Muscle of back (tissue), 11 donors: ENCODE data around the gene LSMEM2. TPM values are rescaled to one million over a fixed set of nuclear protein-coding genes. Genes with fewer than 3 reads are reported as not detected.
"Not testable (repeated sequence)": the region's sequence is repeated elsewhere in the genome, so short reads cannot be mapped to it uniquely, and the experiment has no call there.

Source experiments
- DNase-seq, 3 donors: peaks; one replicate each; pipeline versions ENCODE4 v3.0.0 to v3.0.0-alpha.2; 2013
- polyA plus RNA-seq, 10 donors: library from polyadenylated mRNA; unstranded; fragments of 120-200 nt; gene quantifications; one replicate each; pipeline ENCODE4 v1.2.1, GENCODE V29; 2013; ENCODE audit not compliant: insufficient read length in 10 of 10

LSMEM2 gene
- polyA plus RNA-seq, 10 donors = 13.8 to 39.2 (median 30.1) TPM

- DNase-seq = peak in 1 of 3 donors; percentile 25
Measured at GRCh38 chr3:50297384-50297775, 18.5 kb downstream of the LSMEM2 start.

DNA sequence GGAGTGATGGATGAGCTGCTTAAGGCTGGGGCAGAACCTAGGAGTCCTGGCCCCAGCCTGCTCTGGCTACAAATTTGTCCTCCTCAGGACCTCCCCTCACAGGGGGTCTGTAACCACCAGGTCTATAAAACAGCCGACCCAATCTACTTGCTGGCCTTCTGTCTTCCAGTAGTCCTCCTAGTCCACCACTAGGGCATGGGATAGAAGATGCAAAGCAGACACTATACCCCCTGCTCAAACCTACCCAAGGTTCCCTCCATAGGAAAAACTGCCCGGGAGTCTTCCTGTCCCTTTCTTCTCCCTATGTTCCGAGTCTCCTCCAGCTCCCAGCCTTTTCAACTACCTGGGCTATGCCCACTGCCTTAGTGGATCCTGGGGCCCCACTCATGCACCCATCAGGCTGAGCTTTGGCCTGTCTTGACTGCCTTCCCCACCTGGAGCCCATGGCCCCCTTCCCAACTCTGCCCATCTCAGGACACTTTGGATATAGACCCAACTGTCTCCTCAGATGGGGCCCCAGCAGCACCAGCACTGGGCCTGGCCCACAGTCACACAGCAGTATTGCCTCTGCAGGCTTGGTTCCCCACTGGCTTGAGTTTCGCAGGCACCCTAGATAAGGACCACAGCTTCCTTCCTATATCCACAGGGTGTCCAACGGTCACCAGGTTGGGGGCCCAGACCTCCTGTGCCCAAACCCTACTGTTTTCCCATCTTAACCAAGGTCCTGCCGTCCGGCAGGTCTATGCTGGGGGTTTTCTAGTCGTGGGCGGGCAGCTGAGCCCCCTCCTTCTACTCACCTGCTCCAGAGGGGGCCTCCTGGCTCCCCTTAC is 19.2 kb downstream of the LSMEM2 start:
- DNase-seq = peak in 1 of 3 donors; percentile 24

DNA sequence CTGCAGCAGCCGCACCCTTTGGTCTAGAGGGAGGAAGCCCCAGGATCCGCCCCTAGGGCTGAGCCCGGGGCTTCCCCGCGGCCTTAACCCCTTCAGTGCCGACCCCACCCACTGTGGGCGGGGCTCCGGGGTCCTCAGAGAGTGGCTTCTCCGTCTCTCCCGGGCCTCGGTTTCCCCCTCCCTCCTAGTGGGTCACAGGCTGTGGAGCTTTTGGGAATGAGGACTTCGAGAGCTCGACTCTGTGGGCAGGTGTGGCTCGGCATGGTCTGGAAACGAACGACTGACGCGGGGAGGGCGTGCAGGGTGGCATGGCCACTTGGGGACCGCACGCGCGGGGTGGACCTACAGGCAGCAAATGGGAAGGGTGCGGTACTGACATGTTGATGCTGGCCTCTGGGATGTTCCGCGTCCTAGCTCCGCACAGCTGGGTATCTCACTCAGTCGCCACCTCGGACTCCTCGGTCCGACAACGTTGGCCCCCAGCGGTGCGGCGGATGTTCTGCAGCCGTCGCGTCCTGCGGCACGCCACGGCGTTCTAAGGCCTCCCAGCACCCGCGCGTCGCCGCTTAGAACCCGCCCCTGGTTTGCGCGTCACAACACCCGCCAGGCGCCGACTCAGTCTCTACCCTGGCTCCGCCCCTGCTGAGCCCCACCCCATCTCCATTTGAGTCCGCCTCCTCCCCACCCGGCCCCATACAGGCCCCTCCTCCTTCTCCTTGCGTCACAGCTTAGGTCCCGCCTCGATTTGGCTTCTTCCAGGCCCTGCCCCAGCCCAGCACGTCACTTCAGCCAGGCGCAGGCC is 20.1 kb downstream of the LSMEM2 start, which contains the start of the genes HYAL3 and NAA80:
HYAL3 (minus strand) TSS at position 570 of the 802 bp plus-strand sequence. CDS start 3,803 bp downstream, outside the sequence.
NAA80 (minus strand) TSS at position 570 of the 802 bp plus-strand sequence. CDS start 1,942 bp downstream, outside the sequence.
- DNase-seq = peak; percentile 99 to 100 (median 100)

DNA sequence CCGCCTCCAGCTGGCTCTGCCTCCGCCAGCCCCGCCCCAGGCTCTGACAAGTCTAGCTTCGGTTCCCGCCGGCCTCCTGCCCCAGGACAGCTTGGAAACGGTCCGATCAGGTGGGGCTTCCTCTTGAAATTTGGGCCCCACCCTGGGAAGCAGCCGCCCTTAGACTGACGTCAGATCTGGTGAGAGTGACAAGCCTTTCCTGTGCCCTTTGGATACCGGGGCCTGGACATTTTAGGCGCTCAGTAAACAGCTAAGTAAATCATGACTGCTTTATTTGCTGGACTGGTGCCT is 20.7 kb downstream of the LSMEM2 start:
- DNase-seq = no peak

GRCh38 chr3:50299929-50300680 is 21.2 kb downstream of the LSMEM2 start:
- DNase-seq = peak in 1 of 3 donors; percentile 69

DNA sequence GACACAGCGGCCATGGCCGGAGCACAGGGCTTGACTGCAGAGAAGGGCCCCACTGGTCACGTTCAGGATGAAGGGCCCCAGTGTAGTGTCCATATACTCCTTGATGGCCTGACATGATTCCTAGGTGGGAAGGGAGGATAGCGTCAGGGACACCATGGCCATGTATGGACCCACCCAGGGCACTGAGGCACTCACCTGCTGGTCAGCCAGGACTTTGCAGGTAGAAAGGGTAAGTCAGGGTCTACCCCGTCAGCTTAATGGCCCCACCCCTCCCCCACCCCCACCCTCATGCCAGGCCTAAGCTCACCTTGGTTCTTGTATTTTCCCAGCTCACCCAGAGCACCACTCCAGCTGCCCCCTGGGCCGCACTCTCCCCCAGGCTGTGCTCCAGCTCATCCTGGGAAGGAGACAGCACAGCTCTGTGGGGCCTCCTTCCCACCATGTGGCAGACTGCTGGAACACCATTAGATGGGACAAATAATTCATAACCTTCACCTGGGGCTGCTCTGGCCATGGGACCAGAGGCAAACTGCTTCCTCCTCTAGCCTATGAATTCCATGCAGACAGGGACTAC is 21.9 kb downstream of the LSMEM2 start:
- no peak for DNase-seq

GRCh38 chr3:50302095-50303012 is 23.5 kb downstream of the LSMEM2 start:
- no peak for DNase-seq

DNA sequence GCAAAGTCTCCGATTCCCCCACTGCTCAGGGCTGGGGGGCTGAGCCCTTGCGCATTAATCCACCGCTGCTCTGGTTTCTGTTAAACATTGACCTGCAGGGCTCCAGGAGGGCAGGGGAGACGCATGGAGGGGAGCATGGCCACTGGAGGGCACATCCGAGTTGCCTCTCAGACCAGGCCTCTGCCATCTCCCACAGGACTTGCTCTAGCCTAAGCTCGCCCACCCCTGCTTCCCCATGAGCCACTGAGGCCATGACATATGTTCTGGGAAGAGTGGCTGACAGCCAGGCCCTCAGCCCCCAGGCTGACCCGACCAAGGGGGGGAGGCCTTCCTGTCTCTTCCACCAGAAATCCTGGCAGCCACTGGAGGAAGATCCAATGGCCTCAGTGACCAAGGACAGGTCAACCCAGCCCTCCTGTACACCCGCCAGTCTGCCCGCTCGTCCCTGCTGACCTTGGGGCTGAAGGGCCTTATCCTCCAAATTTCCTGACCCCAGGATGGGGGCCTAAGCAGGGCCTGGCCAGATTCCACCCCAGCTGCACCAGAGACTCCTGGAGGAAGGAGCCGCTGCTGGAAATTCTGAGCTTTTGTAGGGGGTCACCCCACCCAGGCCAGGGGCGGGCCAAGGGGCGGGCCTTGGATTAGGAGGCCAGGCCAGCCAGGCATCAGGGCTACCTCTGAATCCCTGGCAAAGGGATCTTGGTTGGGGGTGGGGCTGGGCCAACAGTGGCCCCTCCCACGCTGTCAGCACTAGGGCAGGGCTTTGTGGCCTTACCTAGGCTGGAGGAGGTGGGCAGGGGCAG is 24.3 kb downstream of the LSMEM2 start, which contains the start of gene HYAL1:
HYAL1 (minus strand) TSS at position 562 of the 803 bp plus-strand sequence. CDS start 618 bp downstream, outside the sequence.
- peak in 1 of 3 donors; percentile 89 for DNase-seq

GRCh38 chr3:50304601-50305000 is 25.7 kb downstream of the LSMEM2 start:
- DNase-seq = no peak

- DNase-seq = not testable (repeated sequence)
Measured at GRCh38 chr3:50312041-50312440, 33.2 kb downstream of the LSMEM2 start.

- no peak for DNase-seq
Measured at GRCh38 chr3:50314342-50314741, 35.5 kb downstream of the LSMEM2 start.

DNA sequence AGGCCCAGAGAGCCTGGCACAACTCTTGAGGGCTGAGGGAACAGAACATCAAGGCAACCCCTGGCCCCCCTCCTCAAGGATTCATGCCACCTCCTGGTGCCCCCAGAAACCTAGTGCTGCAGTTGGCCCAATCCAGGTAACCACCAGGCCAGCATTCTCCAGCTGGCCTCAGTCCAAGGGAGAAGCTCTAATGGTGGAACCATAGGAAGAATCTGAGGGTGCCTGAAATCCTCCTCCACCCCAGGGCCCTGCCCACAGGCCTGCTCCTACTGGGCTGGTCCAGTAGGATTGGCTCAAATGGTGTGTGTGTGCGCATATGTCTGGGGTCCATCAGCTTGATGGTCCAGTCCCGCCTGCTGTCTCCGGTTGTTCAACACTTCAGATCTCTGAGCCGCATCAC is 35.9 kb downstream of the LSMEM2 start:
- DNase-seq = no peak

DNA sequence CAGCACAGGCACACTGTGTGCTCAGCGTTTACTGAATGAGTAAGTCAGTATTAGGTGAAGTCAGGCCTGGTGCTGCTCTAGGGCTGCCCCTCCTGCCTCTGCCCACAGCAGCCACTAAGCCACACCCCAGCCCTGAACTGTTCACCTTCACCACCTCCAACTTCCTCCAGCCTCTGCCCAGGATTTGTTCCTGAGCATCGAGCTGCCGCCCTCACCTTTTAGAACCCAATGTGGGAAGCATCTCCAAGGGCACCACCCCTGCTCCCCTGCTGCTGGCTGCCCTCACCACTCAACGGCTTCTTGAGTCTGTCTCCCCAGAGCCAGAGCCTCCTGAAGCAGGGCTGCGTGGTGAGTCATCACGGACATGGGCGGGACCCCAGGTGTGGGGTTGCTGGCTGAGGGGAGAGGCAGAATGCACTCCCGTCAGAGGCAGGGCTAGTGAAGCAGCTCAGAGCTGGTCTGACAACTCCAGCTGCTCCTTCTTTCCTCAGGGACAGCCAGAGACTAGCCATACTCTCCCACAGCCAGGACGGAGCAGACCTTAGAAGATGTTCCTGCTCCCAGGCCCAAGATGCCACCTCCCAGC is 37.9 kb downstream of the LSMEM2 start:
- DNase-seq = no peak

DNA sequence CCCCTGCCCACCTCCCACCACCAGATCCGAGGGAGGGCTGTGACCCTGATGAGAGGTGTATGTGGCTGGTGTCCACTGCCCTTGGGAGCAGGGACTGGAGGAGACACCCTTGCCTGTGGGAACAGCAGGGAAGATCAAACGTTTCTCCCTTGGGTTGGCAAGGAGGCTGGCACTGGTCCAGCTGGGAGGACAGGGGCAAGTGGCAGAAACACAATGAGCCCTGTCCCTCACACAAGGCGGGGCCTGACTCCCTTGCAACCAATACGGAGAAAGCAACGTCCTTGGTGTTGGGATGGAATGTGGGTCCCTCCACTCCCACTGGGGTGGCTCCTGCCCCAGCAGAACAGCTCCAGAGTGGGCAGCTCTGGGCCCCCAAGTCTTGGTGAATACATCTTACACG is 38.4 kb downstream of the LSMEM2 start:
- no peak for DNase-seq

DNA sequence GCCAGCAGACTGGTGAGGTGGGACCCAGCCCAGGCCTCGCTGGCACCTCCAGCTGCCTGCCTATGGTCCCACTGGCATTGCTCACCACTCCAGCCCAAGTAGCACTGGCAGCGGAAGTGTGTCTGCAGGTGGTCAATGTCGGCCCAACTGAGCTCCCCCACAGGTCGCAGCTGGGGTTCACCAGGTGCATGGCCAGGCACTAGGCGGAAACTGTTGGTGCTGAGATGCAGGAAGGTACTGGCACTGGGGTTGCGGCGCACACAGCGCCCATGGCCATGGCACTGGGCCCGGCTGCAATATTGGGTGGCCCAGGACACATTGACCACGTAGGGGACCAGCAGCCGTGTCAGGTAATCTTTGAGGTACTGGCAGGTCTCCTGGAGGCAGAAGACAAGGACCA is 39.3 kb downstream of the LSMEM2 start:
- DNase-seq = no peak

- DNase-seq = no peak
Measured at GRCh38 chr3:50318615-50319014, 39.7 kb downstream of the LSMEM2 start.

DNA sequence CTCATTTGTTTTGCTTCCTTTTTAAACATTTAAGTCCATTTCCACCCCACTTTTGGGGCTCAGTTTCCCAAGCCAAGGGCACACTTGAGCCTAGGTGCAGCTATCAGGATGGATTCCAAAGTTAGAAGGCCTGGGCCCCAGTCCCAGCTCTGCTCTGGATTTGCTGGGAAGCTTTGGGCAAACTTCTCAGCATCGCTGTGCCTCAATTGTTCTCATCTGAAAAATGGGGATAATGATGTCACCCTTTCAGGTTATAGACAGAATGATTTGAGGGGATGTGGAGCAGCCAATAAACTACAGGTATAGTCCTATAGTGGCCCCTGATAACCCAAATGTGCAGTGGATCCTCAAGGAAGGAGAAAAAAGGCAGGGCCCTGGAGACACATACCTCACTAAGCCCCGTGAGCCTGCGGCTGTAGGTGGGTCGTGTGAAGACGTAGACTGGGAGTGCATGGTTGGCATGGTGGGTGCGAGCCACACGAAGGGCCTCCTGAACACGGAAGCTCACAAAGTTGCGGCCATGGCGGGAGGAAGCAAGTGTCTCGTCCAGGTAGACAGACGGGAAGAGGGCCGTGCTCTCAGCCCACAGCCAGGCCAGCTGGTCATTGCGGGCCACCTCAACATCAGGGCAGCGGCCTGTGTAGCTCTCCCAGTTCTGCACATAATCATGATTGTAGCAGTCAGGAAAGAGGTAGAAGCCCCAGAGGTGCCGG is 40.5 kb downstream of the LSMEM2 start:
- no peak for DNase-seq

GRCh38 chr3:50319894-50320625 is 41.2 kb downstream of the LSMEM2 start:
- no peak for DNase-seq
